GM21423 (cell line): ENCODE measurements around the gene MYH7.
"Not testable (repeated sequence)": the region's sequence is repeated elsewhere in the genome, so short reads cannot be mapped to it uniquely, and the experiment has no call there.

ENCODE experiments used
- ATAC-seq: cut with Tn5 transposase; IDR thresholded peaks from one replicate; pipeline ENCODE4 v1.9.1; 2021; ENCODE audit warnings: mild to moderate bottlenecking, moderate library complexity; ENCODE audit not compliant: unreplicated experiment

MYH7 gene

GRCh38 chr14:23408307-23408630 lies 27.2 kb downstream of the MYH7 start:
- ATAC-seq = no peak

DNA sequence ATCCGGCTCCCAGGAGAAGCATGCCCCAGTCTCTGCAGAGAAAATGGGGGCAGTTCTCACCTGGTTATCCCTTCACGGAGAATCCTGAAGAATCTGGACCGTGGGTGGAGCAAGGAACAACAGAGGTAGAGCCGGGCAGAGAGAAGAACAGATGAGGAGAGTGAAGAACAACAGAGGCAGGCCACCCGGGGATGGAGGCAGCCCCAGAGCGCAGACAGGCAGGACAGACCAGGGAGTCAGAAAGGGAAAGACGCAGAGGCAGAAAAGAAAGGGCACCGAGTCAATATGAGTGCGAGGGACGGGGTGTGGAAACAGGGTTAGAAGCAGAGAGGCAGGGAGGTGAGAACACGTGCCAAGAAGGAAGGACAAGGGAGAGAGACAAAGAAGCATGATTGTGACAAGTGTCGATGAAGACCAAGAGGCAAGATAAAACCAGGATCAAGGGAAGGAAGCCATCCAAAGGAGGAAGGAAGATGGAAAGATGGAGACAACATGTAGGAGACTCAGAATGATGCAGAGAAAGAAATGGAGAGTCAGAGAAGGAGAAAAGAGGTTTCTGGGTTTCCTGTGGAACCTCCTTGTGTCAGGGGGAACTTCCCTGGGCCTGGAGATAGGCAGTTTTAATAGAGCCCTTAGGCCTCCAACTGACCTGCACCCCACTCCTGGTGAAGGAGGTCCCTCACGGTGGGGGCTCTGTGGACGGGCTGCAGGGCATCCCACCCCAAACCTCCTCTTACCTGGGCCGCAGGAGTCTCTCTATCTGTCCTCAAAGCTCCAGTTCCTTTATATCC lies 27.7 kb downstream of the MYH7 start, which contains the start of gene MYH6:
MYH6 (minus strand) TSS at position 758 of the 791 bp plus-strand sequence. CDS start 1,050 bp downstream, outside the sequence.
- ATAC-seq = no peak

- ATAC-seq = no peak
These were observed 28.6 kb downstream of the MYH7 start for GRCh38 chr14:23406725-23407355.

DNA sequence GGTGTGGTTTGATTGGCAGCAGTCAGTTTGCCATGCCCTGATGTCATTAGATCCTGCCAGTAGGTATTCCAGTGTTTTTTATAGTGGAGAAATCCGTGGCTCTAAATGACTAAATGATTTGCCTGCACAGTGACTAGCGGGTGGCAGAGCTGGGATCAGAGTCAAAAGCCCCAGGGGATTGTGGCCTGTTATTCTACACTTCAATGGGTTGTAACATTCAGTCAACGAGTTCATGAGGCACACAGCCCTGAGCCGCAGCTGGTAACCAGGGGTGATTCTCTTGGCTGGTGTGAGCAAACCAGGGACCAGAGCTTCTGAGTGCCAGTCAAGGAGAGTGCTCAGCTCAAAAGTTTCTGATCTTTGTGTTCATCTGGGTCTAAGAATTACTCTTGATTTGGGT lies 29.2 kb downstream of the MYH7 start:
- no peak for ATAC-seq

GRCh38 chr14:23405516-23406025 lies 29.9 kb downstream of the MYH7 start:
- ATAC-seq = no peak

- ATAC-seq = no peak
These were observed 30.4 kb downstream of the MYH7 start for GRCh38 chr14:23405096-23405495.

- no peak for ATAC-seq
These were observed 31.0 kb downstream of the MYH7 start for GRCh38 chr14:23404331-23404900.

GRCh38 chr14:23403908-23404307 lies 31.6 kb downstream of the MYH7 start:
- no peak for ATAC-seq

- no peak for ATAC-seq
These were observed 32.4 kb downstream of the MYH7 start for GRCh38 chr14:23403139-23403438.

DNA sequence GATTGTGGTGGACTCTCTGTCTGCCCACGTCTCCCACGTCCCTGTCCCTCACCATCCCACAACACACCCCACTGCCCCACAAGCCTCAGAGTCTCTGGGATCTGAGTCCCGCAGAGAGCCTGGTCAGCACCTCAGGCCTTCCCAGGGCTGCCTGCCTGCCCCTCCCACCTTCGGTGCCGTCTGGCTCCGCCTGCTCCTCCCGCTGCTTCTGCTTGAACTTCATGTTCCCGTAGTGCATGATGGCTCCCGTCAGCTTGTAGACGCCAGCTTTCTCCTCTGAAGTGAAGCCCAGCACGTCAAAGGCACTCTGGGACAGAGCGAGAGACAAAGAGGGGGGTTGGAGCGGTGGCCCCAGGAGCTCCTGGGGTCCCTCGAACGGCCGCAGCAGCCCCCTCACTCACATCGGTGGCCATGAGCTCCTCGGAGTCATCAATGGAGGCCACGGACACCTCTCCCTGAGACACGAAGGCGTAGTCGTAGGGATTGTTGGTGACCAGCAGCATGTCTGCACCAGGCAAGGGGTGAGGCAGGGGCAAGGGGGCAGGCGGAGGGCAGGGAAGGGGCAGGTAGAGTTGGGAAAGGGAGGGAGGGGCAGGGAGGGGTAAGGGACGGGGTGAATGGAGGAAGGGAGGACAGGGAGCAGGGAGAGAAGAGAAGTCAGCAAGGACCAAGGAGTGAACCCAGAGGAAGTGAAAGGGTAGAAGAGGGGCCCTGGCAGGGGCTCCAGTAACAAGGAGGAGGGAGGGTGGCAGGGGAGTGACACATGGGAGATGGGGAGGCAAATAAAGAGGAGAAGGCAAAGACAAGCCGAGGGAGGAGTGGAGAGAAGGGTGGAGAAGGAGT lies 32.9 kb downstream of the MYH7 start:
- no peak for ATAC-seq

DNA sequence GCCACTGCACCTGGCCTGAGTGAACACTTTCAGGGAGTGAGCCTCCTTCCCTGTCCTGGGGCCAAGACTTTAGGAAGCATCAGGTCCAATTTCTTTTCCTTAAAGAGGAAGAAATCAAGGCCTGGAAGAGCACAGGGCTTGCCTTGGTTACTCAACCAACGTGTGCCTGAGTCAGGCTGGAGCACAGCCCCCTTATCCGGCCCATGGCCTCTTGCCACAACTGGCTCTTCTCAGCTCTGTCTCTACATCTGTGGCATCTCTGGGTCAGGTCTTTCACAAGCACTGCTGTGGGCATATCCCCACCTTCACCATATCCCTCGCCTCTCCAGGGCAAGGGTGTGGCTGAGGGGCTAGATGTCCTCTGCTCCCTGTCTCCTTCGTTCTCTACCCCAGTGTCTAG lies 34.2 kb downstream of the MYH7 start:
- no peak for ATAC-seq

GRCh38 chr14:23400496-23401149 lies 34.8 kb downstream of the MYH7 start:
- not testable (repeated sequence) for ATAC-seq

GRCh38 chr14:23399591-23399990 lies 35.9 kb downstream of the MYH7 start:
- ATAC-seq = no peak

GRCh38 chr14:23399136-23399535 lies 36.3 kb downstream of the MYH7 start:
- no peak for ATAC-seq

- no peak for ATAC-seq
These were observed 37.1 kb downstream of the MYH7 start for GRCh38 chr14:23398348-23398747.

DNA sequence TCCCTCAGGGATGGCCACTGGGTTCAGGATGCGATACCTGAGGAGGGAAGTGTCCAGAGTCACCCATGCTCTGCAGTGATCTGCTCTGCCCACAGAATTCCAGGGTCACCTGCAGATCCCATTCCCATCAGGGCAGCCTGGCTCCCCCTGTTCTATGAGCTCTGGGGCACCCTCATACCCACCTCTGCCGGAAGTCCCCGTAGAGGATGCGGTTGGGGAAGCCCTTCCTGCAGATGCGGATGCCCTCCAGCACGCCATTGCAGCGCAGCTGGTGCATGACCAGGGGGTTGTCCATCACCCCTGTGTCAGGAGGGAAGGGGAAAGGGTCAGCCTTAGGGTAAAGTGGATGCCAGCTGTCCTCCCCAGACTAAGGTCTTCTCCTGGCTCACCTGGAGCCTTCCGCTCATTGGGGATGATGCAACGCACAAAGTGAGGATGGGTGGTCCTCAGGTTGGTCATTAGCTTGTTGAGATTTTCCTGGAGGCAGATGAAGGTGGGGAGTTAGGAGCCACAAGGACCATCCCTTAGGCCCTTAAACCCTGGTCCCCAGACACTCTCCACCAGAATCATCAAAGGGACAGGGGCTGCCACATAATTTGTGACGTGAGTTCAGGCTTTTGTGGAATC lies 38.6 kb downstream of the MYH7 start:
- ATAC-seq = no peak

DNA sequence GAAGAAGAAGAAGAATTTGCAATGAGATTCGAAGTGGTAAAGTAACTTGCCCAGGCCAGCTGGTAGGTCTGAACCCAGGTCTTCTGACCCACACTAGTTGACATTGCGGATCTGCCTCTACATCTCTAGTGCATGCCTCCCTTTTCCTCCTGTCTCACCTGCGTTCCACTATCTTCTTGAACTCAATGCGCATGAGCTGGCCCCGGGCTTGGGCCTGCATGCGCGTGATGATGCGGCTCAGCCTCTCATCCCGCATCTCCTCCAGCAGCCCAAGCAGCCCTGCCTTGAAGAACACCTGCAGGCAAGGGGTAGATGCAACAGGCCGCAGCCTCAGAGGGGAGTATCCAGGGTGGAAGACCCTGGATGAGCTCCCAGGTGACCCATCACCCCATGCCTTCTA lies 39.3 kb downstream of the MYH7 start:
- no peak for ATAC-seq

DNA sequence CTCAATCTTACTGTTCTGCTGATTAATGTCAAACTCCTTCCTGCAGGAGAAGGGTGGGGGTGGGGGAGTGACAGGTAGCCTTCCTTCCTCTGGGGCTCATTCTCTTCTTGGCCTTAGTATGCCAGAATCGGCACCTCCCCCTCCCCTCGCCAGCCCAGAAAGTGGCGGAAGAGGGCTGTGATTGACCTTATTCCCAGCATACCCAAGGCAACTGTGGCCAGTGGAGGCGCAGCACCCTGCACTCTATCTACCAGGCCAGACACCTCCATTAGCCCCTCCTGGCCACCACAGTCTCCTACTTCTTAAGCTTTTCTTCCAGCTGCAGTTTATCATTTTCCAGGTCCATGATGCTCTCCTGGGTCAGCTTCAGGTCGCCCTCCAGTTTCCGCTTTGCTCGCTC lies 42.8 kb downstream of the MYH7 start:
- no peak for ATAC-seq

GRCh38 chr14:23389871-23390270 lies 45.6 kb downstream of the MYH7 start:
- ATAC-seq = not testable (repeated sequence)

- no peak for ATAC-seq
These were observed 46.1 kb downstream of the MYH7 start for GRCh38 chr14:23389396-23389795.
